ENCODE data around the gene GDF11.

Gene GDF11

DNA sequence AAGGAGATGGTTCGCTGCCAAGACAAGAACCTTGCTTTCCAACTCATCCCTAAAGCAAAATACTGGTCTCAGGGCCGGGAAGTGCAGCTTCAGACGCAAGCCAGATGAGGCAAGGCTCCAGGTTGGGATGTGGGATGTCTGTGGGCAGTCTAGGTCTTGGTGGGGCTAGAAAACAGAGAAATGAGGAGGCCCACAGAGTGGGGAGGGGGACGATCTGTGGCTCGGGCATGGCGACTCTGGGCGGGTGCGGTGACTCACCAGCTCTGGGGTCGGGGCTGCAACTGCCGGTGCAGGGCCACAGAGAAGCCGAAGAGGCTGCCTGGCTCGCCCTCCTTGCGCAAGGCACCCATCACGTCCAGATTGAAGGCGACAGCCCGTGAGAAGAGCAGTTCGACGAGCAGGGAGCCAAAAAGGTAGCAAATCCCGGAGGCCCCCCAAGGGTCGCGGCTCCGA is 35.7 kb upstream of the GDF11 start:
- DNase-seq: no peak

DNA sequence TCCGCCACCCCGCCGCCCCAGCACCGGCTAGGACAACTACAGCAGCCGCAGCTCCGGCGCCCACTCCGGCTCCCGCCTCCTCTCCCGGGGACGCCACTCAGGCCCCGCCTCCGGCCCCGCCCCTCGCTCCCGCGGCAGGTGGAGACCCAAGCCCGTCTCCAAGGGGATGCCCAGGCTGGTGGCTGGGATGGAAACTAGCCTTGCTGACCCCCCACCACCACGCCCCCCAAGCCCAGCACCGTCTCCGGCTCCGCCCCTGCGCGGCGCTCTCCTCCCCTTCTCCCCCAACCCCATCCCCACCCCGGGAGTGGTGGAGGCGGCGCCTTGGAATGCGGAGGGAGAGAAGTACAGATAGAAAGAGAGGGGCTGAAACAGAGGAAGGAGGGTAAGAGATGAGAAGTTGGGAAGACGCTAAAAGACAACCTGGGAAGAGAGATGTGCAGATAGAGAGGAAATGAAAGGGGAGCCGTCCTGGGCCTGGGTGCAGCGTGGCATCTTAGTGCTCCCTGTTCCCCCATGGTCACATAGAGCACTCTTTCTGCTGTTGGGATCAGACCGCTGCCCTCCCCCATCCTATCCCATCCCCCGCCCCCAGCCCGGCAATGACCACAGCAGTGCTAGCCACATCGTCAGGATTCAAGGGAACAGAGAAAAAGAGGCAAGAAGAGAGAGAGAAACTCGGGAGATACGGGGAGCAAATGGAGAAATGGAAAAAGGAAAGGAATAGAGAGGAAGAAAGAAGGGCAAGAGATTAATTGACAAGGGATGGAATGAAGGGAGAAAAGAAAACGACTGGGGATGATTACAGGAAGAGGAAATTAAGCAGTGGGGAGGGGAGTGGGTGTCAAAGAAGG is 34.9 kb upstream of the GDF11 start, which contains the start of gene ITGA7:
ITGA7 (minus strand) TSS at position 64 of the 854 bp plus-strand sequence. CDS start 222 bp downstream, outside the sequence.
- no peak for DNase-seq

DNA sequence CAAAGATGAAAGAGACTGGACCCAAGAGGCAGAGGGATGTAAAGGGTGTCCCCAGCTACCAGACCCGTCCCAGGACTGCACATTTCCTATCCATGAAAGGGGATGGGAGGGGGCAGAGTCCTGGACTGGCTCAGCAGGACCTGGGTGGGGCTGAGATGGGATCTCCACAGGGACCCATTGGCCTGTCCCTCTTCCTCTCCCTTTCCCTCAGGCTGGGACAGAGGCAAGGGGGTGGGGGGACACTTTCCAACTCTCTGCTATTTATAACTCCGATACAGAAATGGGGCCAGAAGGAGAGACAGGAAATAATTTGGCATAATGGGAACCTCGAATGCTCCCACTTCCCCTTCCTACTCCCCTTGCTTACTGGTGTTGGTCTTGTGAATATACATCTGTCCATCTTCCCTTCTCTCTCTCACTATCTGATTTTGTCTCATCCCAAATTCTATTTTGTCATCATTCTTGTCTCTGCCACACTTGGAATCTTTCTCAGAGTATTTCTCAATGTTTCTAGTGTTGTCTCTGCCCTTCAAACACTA is 34.2 kb upstream of the GDF11 start:
- DNase-seq: peak; percentile 19 to 26

DNA sequence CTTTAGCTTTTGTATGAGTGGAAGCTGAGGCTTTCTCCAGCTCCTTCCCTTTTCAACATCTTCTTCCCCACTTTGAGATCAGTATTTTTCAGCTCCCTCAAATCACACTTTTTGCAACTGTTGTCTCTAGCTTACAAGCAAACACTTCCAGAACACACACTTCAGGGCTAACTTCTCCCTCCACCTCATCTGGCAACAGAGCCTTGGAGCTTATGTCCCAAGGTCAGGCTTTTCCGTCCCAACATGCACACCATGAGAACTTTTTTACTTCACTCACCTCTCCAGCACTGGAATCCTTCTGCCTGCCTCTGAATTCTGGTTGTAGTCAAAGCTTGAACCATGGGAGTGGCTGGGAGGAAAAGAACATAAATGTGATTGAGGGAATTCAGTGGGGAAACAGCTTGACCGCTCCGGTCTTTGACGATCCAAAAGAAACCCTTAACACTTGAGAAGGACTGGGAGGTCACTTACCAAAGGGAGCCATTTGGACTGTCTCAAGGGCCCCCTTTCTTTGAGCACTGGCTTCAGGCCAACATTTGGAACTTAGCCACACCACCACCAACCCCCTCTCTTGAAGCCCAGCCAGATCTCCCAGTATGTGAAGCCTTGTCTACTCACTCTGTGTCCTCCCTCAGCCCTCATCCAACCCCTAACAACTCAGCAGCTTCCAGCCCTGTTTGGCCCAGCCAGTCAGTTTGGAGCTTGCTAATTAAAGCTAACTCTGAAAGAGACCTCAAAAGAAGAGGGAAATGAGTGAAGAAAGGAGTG is 31.0 kb upstream of the GDF11 start:
- DNase-seq: no peak

DNA sequence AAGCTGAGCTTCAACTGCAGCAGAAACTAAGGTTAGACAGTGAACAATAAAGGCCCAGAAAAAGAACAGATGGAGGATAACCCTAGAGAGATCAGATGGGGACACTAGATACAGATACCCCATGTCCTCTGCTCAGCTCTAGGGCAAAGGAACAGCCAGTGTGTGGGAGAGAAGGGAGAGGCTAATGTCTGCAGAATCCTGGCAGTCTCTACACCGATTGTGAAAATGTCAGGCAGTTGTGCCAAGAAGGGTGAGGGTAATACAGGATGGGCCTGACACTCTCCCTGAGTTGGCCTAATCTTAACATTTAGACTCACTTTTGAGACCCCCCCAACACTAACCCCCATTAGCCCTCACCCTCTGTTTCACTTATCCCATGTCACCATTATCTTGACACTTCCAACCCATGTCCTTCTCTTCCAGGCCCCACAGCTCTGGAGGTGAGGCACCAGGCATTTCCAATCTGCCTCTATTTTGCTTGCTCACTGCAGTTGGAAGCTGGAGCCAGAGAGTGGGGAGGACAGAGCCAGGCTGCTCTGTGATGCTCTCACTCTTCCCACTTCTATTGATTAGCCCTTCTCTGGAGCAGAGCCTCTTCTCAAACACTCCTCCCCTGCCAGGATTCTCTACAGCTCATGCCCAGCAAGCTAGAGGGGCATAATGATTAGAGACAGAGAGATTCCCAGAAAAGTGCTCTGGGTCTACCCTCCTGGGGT is 30.1 kb upstream of the GDF11 start:
- no peak for DNase-seq

DNA sequence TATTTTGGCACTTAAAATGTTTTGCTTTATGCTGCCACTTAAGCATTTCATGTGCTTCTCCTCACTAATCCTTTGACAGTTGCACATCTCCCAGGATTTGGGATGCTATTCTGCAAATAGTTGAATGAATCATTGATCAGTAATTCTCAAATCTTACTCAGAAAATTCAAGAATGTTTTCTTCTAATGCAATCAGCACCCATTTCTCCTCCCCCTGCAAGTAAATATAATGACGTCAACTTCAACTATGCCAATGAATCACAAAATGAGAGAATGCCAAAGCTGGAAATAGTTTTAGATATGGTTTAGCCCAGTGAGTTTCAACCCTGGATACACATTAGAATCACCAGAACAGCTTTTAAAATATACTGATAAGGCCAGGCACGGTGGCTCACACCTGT is 29.2 kb upstream of the GDF11 start:
- no peak for DNase-seq

DNA sequence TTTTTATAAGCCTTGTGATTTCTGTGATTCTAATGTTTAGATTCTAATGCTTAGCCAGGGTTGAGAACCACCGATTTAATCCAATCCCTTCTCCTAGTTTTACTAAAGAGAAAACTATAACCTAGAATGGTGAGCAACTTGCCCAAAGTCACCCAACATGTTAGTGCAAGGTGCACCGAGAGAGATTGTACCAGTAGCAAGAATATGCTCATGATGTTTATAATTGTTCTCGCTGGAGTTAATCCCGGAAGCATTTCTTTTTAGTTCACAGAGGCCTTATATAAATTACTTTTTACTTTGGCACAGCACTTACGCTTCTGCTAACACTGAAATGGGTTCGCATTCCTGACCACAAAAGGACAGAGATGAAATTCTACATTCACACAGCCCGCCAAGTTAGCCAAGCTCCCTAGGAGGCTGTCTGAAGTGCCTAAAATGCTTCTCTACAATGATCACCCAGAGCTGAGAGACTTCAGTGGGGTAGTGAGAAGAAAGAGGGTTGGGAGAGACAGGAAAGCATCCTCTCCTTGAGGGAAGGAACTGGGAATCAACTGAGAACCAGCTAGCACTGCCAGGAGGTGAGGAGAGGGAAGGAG is 27.7 kb upstream of the GDF11 start:
- no peak for DNase-seq

DNA sequence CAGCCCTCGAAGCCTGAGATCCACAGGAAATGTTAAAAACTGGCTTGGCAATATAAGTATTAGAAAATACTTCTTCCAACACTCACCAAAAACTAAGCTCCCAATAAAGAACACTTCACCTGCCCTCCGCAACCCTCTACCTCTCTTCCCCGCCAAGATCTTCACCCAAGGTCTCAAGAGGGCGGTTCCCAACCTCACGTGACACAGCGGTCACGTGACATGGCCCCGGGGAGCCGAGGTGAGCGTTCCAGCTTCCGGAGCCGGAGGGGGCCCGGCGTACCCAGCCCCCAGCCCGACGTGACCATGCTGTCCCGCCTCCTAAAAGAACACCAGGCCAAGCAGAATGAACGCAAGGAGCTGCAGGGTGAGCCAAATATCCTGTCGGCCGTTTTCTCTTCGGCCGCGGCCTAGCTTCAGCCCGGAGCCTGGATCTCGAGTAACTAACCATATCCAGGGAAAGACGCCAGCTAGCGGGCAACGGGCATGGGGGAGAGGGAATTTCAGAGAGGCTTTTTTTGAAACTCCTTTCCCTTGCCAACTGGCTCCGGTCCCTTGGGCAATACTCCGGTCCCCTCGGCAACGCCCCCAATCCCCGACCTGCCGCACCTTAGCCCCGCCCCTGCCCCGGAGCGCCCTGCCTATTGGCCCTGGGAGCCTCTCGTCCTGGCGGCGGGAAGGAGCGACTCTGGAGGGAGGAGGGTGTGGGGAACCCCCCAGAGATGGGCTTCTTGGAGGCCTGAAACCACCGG is 26.9 kb upstream of the GDF11 start, which contains the start of gene BLOC1S1:
BLOC1S1 (plus strand) TSS at position 214 of the 749 bp plus-strand sequence; CDS start at position 220, 6 bp downstream.
- peak; percentile 67 to 80 for DNase-seq

DNA sequence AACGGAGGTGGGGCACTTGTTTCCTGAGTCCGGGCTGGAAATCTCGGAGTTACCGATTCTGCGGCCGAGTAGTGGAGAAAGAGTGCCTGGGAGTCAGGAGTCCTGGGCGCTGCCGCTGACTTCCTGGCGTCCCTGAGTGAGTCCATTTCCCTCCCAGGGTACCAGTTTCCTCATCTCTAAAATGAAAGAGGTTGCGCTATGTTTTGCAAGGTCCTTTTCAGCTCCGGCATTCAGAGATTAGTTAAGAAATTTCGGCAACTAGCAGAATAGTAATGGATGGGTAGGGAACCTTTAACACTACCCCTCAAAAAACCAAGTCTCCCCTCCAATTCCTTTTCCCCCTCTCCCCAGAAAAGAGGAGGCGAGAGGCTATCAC is 26.4 kb upstream of the GDF11 start:
- peak; percentile 40 to 55 for DNase-seq

DNA sequence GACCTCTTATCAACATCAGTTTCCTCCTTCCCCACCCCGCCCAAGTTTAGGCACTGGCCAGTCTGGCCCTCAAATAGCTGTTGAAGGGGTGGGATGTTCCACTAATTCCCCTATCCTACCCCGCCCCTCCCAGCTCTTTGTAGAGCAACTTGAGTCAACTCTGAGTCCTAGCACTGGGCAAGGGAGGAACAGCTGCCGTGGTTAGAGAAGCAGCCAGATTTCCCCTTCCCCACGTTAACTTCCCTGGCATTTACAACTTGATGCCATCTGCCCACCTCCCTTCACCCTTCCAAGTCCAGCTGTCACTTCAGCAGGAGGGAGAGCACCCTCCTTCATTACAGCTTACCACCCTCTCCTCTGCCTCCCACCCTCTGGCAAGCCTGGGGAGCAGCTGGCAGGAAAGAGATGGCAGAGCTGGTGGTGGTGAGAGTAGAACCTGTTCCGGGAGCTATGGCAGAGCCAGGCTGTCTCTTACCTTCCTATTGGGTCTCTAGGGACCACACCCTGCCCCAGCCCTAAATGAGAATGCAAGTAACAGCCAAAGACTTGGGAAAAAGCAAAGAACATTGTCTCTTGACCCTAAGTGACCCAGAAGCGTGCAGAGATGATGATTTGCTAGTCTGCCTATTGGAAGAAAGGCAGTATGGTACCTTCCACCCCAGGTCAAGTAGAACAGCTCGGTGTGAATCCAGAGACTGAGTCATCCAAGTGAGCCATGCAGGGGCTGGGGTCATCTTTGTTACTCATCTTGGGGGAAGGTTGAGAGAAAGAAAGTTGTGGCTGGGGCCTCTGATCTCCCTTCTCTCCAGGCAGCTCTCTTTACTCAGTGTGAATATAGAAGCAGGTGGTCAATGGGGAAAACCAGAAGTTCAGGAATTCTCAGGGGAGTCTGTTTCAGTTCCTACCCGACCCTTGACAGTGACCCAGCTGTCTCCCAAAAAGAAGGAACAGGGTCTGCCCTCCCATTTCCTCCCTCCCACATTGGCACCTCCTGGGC is 25.6 kb upstream of the GDF11 start:
- DNase-seq: peak in 1 of 2 donors; percentile 27

DNA sequence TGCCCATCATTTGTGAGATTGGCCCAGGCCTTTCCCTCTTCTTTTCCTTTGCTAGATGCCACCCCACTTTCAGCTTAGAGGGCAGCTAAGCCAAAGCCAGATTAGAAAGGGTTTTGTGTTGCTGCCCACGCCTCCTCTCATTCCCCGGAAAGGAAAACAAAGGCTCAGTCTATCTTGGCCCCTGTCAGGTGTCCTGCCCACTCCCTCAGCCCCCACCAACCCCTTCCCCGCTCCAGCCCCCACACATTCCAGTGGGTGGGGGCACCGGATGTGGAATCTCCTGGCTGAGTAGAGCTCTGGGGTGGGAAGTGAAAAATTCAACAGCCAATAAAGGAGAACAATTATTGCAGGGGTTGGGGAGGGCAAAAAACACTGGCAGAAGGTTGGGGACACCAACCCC is 24.9 kb upstream of the GDF11 start:
- no peak for DNase-seq

DNA sequence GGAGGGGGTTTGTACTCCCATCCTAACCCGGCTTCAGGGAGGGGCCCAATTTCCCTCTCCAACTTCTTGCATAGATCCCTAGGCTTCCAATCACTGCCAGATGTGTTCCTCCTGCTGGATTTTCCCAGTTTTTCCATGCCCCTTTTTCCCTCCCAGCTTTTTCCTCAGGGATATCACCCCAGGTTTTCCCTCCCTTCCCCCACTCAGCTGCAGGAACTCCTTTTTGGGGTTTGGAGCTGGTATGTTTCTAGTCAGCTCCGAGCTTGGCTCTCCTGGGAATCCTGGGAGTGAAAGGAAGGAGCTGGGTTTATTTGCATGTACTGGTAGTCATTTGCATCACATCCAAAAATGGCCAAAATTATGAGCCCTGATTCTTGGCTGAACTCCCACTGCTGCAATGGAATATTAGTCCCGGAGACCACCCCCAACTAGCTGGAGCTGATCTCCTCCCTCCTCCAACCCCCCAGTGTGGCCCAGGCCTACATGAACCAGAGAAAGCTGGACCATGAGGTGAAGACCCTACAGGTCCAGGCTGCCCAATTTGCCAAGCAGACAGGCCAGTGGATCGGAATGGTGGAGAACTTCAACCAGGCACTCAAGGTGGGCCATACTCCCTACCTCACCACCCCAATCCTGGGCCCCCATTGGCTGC is 24.2 kb upstream of the GDF11 start:
- DNase-seq: no peak

DNA sequence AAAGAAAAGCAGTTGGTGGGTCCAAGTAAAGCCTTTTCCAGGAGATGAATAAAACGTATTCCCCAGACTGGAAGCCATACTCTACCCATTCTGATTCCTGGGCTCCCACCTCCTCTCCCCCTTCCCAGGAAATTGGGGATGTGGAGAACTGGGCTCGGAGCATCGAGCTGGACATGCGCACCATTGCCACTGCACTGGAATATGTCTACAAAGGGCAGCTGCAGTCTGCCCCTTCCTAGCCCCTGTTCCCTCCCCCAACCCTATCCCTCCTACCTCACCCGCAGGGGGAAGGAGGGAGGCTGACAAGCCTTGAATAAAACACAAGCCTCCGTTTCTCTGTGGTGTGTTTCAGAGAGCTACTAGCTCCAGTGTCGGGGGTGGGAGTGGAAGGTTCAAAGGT is 23.6 kb upstream of the GDF11 start:
- DNase-seq: no peak

DNA sequence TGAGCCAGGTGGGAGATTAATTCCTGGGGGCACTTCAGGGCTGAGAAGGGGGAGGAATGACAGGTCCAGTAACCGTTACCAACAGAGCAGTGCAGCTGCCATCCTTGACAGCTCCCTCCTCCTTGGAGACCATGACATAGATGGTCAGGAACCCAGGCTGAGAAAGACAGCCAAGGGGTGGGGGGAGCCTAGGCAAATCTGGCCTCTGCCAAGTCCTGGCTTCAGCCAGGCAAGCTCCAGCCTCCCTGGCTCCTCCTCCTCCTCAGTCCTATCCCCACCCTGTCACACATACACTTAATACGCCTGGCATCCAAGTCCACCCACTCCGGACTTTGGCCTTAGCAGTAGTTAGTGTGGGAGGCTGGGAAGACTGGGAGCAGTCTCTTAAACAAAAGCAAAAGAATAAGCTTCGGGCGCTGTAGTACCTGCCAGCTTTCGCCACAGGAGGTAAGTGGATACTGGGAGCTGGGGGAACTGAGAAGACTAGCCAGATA is 22.8 kb upstream of the GDF11 start, which contains the start of gene RDH5:
RDH5 (plus strand) TSS at position 323 of the 494 bp plus-strand sequence. CDS start 792 bp downstream, outside the sequence.
- no peak for DNase-seq

DNA sequence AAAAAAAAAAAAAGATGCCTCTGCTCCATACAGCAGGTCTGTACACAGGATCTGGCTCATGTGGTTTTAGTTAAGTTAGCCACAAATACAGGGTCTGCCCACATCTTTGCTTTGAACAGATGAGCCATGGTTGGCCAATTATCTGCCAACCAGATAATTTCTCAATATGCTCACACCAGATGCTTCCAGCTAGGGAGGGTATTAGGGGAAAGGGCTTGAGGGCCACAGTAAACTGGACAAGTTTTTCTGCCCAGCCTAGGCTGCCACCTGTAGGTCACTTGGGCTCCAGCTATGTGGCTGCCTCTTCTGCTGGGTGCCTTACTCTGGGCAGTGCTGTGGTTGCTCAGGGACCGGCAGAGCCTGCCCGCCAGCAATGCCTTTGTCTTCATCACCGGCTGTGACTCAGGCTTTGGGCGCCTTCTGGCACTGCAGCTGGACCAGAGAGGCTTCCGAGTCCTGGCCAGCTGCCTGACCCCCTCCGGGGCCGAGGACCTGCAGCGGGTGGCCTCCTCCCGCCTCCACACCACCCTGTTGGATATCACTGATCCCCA is 22.0 kb upstream of the GDF11 start:
- peak; percentile 83 to 87 for DNase-seq

DNA sequence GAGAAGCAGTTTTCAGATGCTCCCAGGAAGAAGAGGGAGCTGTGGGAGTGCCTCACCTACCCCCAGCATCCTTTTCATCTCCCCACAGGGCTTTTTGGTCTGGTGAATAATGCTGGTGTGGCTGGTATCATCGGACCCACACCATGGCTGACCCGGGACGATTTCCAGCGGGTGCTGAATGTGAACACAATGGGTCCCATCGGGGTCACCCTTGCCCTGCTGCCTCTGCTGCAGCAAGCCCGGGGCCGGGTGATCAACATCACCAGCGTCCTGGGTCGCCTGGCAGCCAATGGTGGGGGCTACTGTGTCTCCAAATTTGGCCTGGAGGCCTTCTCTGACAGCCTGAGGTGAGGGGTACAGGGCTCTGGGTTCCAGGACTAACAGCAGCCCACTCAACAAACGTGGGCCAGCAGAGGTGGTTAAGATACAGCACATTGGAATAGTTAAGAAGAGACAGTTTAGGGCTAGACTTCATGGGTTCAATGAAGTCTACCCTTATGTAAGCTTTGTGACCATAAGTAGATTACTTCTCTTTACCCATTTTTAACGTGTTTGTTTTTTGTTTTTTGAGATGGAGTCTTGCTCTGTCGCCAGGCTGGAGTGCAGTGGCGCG is 21.2 kb upstream of the GDF11 start:
- DNase-seq: no peak

DNA sequence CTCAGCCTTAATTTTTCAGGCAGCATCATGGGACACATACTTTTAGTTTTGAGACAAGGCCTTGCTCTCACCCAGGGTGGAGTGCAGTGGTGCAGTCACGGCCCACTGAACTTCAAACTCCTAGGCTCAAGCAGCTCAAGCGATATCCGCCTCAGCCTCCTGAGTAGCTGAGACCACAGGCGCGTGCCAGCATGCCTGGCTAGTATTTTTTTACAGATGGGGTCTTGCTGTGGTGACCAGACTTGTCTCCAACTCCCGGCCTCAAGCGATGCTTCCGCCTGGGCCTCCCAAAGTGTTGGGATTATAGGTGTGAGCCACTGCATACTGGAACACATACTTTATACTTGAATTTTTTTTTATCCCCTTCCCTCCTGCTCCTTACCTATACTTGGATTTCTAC is 20.0 kb upstream of the GDF11 start:
- no peak for DNase-seq

DNA sequence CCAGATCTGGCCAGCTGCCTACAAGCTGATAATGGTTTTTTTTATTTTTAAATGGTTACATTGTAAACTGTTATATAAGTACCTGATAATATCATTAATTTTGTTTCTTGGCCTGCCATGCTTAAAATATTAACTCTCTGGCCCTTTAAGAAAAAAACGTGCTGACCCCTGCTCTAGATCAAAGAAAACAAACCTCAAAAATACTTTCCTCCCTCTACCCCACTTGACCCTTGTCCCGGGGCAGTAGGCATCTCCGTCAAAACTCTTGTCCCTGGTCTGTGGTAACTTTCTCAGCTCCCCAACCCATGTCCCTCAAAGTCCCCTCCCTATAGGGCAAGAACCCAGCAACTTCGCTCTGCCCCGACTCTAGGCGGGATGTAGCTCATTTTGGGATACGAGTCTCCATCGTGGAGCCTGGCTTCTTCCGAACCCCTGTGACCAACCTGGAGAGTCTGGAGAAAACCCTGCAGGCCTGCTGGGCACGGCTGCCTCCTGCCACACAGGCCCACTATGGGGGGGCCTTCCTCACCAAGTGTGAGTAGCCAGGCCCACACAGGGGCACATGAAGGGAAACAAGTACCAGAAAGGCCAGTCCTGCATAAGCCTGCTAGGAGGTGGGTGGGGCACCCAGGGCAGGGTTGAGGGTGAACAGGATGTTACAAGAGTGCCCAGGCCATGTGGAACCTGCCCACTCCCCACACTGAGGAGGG is 19.3 kb upstream of the GDF11 start:
- DNase-seq: no peak
